Dedifferentiated amniotic fluid mesenchymal stem cell (primary cell): ENCODE results near the gene GAB1.
"Not testable (repeated sequence)": the region's sequence is repeated elsewhere in the genome, so short reads cannot be mapped to it uniquely, and the experiment has no call there.

Experiments
- DNase-seq: peaks from one replicate; pipeline ENCODE4 v3.0.0-alpha.2; 2016; ENCODE audit errors: extremely low spot score

GAB1 gene

GRCh38 chr4:143338313-143338712, 1.6 kb downstream of the GAB1 start:
- no peak for DNase-seq

- DNase-seq, result no peak
Measured at GRCh38 chr4:143339497-143339896, 2.8 kb downstream of the GAB1 start.

GRCh38 chr4:143341186-143341755, 4.6 kb downstream of the GAB1 start:
- no peak for DNase-seq

GRCh38 chr4:143343276-143343831, 6.7 kb downstream of the GAB1 start:
- DNase-seq, result no peak

GRCh38 chr4:143344041-143344440, 7.4 kb downstream of the GAB1 start:
- DNase-seq, result no peak

GRCh38 chr4:143344774-143345173, 8.1 kb downstream of the GAB1 start:
- DNase-seq, result no peak

- DNase-seq, result no peak
Measured at GRCh38 chr4:143345356-143345755, 8.7 kb downstream of the GAB1 start.

- no peak for DNase-seq
Measured at GRCh38 chr4:143346206-143346605, 9.5 kb downstream of the GAB1 start.

GRCh38 chr4:143347484-143348111, 10.9 kb downstream of the GAB1 start:
- DNase-seq, result no peak

GRCh38 chr4:143348233-143349077, 11.8 kb downstream of the GAB1 start:
- no peak for DNase-seq

- DNase-seq, result not testable (repeated sequence)
Measured at GRCh38 chr4:143349858-143350527, 13.3 kb downstream of the GAB1 start.

GRCh38 chr4:143351149-143351691, 14.5 kb downstream of the GAB1 start:
- DNase-seq, result no peak

- DNase-seq, result no peak
Measured at GRCh38 chr4:143351774-143352451, 15.2 kb downstream of the GAB1 start.

GRCh38 chr4:143352720-143353119, 16.0 kb downstream of the GAB1 start:
- no peak for DNase-seq

GRCh38 chr4:143353797-143354196, 17.1 kb downstream of the GAB1 start:
- no peak for DNase-seq

GRCh38 chr4:143354990-143355389, 18.3 kb downstream of the GAB1 start:
- DNase-seq, result no peak

GRCh38 chr4:143355540-143356217, 19.0 kb downstream of the GAB1 start:
- no peak for DNase-seq

GRCh38 chr4:143356493-143356892, 19.8 kb downstream of the GAB1 start:
- no peak for DNase-seq

GRCh38 chr4:143357161-143357845, 20.6 kb downstream of the GAB1 start:
- no peak for DNase-seq

GRCh38 chr4:143358419-143358818, 21.7 kb downstream of the GAB1 start:
- no peak for DNase-seq
